GM20431 (cell line): ENCODE results near the gene NLRP6.

Source experiments
- in situ Hi-C: fragments of 300-500 bp; cut with MseI, MboI; formaldehyde crosslinking; loops from one replicate; pipeline ENCODE4 v1.15.0; 2020; ENCODE audit warnings: low sequenced_read_pairs; ENCODE audit not compliant: unreplicated experiment

The NLRP6 gene

DNA sequence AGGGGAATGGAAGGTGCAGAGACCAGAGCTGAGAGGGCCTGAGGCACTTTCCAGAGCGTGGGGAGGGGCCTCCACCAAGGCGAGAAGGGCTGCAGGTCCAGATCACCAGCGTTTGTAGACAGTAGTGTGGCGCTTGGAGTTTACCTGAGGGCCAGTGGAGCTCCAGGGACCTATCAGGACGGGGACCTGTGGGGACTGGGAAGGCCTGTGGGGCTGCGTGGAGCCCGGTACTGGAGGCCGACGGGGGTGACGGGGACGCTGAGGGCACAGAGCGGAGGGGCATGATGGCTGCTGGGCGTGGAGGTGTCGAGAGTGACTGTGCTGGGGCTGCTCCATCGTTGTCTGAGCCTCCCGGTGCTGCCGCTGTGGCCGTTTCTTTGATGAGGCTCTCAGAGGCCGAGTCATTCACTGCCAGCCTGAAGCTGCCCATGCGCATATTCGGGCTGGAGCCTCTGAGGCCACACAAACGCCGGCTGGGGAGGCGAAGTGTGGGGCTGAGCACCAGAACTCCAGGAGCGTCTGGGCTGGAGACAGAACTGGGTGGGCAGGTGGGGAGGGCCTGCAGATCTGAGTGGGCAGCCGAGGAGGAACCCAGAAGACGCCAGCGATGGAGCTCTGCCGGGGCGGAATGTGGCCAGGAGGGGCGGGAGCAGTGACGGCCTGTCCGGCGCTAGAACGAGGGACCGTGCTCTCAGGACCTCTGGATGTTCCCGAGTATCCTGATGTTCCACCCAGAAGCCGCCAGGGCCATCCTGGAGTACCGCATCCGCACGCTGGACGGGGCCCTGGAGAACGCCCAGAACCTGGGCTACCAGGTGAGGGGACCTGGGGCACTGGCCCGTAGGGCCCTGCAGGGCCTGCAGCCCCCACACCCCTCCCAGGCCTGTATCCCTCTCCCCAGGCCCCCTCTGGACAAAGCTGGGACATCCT is 13.3 kb downstream of the NLRP6 start:
- in situ Hi-C loops = no loop called here

DNA sequence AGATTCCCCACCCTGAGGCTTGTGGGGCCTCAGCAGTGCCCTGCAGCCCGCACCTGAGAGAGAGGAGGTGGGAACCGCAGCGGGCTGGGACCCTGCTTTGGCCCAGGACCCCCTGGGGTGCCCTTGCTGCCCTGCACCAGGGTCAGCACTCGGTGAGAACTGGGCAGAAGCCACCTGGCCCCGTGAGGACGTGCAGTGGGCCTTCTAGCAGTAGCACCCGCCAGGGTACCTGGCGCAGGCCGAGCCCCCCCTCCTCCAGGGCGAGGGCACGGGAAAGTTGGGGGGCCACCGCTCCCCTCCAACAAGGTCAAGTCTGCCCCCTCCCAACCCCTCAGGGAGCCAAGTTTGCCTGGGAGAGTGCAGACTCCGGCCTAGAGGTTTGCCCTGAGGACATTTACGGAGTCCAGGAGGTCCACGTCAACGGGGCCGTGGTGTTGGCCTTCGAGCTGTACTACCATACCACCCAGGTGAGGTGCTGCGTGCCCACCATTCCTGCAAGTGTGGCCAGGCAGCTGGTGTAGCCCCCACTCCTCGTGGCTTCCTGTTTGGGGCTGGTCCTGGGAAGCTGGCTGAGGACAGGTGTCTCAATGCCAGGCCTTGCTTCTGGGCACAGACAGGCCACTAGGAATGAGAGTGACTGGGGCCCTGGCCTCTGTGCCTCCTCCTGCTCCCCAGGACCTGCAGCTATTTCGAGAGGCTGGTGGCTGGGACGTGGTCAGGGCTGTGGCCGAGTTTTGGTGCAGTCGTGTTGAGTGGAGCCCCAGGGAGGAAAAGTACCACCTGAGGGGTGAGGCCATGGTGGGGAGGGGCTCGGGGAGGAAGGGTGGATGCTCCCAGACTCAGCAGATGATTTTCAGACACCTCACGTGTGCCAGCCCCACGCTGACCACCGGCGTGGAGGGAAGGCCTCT is 14.3 kb downstream of the NLRP6 start:
- in situ Hi-C loops = no loop called here

DNA sequence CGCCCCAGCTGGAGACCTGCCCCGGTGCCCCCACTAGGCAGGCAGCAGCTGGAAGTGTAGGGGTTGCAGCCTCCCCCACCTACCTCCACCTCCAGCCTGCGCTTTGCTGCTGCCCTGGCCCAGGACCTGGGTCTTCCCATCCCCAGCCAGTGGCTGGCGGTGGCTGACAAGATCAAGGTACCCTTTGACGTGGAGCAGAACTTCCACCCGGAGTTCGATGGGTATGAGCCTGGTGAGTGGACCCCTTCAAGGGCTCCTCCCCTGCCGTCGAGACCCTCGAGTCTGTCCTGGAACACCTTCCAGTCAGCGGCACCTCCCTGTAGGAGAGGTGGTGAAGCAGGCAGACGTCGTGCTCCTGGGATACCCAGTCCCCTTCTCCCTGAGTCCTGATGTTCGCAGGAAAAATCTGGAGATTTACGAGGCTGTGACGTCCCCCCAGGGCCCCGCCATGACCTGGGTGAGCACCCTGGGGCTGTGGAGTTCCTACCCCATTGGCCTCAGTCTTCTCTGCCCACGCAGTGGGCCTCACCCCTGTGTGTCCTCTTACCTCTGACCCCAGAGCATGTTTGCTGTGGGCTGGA is 15.2 kb downstream of the NLRP6 start:
- in situ Hi-C loops = no loop called here

GRCh38 chr11:293852-294661 is 15.8 kb downstream of the NLRP6 start:
- in situ Hi-C loops = no loop called here

- in situ Hi-C loops = no loop called here
These were observed 16.6 kb downstream of the NLRP6 start for GRCh38 chr11:294780-295179.

DNA sequence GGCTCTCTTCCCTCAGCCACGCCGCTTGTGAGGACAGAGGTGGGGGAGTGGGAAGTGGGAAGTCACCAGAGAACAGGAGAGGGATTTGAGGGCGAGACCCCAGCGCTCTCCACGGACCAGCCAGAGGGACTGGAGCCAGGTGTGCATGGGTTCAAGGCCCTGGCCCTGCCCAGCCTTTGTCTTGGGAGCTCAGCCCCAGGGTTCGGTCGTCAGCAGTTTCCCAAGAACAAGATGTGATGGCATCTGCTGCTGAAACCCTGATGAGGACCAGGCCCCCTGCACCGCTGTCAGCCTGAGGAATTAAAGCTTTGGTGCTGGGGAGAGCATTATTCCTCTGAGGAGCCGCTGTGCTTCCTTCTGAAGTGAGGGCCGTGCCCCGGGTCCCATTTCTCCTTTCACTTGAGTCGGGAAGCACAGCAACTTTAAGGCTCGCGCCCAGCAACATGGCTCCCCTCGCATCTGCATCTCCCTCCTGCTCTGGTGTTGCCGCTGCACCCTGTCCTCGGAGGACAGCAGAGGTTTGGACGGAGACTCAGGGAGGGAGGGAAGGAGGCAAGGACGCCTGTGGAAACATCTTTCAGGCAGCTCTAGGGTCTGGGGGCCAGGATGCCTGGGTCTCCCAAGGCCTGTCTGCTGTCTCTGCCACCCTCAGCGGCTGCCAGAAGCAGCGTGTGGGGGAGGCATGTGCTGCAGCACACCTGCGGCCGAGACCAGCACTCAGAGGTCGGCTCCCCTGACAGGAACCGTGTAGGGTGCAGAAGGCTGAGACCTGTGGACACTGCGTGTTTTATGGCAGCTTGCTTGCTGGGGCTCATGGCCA is 17.4 kb downstream of the NLRP6 start:
- in situ Hi-C loops = no loop called here

DNA sequence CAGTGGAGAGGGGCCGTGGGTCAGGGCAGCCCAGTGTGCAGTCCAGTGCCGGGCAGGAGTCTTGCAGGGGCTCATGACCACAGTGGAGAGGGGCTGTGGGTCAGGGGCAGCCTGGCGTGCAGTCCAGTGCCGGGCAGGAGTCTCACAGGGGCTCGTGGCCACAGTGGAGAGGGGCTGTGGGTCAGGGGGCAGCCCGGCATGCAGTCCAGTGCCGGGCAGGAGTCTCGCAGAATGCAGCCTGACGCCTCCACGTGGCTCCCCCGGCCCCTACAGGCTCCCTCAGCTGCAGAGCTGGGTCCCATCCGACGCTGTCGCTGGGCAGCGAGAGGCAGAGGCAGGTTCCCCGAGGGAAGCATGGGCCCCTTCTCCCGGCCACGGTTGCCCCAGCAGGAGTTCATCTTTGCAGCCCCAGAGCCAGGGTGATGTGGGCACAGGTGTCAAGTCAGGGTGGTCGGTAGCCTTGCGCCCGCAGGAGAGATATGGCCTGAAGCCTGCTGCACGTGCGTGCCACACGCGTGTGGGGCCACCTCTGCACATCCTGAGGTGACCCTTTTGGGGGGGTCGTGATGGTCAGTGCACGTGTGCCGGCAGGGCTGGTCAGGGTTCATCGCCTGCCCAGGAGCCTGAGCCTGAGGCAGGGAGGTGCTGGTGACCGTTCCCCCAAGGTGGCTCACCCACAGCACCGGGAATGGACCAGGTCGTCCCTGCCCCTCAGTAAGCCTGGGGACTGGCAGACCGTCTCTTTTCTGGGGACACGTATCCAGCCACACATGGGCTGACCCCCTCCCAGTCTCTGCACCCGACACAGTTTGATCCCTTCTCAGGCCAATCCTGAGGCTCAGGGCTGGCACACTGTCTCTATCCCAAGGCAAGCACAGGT is 18.2 kb downstream of the NLRP6 start:
- in situ Hi-C loops = no loop called here

GRCh38 chr11:297051-297585 is 18.9 kb downstream of the NLRP6 start:
- in situ Hi-C loops = no loop called here

DNA sequence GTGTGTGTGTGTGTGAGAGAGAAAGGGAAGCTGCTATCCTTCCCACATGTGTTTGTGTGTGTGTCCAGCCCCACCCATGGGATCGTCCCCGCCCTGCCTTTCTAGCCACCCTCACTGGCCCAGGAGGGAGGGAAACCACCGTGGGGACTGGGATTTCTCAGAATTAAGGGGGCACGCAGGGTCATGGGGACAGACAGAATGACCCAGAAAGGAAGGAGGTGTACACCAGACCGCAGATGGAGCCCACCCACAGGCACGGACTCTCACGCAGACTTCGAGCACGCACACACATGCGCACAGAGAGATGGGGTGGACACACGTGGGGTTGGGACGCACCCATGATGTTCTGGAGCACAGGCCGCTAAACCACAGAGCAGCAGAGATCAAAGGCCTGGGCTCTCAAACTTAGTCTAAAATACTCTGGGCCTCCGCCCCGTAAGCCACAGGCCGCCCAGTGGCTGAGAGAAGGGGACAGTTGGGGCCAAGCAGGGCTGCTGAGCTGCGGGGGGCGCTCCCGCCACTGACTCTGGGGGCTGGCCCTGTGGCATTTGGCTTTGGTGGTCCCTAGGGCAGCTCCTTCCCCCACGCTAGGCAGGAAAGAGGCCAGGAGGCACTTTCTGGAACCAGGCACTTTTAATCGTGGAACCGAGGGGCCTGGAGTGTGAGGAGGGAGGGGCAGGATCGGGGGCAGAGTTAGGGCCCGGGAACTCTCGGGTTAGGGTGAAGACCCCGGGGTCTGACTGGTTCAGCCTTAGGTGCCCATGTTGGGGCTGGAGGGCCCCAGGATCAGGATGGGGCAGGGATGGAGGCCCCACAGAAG is 19.6 kb downstream of the NLRP6 start:
- in situ Hi-C loops = no loop called here

GRCh38 chr11:298406-299065 is 20.3 kb downstream of the NLRP6 start:
- in situ Hi-C loops = no loop called here

GRCh38 chr11:299081-299891 is 21.1 kb downstream of the NLRP6 start, which contains the start of gene IFITM5:
IFITM5 (minus strand) TSS chr11:299526; CDS start chr11:299490, 36 bp downstream.
- in situ Hi-C loops = no loop called here

DNA sequence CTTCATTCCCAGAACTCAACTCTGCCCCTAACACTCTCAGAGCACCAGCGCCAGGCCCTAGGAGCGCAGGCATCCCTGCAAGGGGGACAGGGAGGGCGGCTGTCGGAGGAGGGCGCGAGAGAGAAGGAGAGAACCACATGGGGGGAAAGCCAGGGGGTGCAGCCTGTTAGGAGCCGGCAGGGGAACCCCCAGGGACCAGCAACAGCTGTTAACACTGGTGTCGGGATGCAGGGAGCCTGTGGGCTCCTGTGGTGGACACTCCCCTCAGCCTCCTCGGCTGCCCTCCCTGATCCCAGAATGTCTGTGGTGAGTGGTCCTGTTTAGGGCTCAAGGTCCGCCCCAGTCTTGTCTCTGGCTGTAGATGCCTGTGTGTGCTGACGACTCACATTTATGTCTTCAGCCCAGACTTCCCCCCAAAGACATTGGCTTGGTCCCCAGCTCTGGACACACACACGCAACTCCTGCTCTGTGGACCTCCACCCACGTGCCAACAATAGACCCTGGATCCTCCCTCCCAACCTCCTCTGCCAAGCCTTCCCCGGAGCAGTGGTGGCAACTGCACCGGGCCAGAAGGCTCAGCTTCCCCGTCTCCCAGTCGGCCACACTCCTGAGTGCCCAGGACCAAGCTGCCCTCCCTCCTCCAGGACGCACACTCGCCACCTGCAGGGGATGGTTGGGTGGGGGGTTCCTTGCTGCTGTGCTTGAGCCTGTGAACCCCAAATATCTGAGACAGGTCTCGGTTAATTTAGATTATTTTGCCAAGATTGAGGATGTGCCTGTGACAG is 21.9 kb downstream of the NLRP6 start:
- in situ Hi-C loops = no loop called here

DNA sequence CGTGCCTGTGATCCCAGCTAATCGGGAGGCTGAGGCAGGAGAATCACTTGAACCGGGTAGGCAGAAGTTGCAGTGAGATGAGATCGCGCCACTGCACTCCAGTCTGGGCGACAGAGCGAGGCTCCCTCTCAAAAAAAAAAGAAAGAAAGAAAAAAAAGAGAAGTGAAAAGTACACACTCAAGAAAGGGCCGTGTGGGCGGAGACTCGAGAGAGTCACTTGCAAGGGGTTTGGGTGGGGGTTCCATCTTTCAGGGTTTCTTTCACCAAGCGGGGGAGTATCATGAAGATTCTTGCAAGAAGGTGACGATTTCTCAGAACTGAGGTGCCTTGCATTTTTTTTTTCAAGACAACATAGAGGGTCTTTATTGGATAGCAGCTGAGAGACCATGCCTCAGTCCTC is 25.2 kb downstream of the NLRP6 start:
- in situ Hi-C loops = no loop called here

DNA sequence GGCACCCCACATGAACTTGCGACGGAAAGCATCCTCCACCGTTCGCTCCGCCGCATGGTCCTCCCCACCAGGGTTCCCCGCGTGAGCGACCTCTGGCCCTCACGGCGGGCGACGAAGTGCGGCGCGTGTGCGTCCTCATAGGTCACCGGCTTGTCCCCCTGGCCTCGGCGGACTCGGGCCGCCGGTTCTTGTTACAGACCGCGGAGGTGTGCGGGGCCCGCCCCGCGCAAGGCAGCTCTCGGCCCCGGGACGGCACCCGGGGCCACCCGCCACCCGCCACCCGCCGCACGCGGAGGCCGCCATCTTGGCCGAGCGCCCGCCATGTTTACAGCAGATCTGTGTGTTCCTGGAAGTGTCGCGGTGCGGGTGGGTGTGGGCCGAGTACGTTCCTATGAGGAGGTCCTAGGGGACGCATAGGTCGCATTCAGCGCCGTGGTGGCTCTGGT is 25.9 kb downstream of the NLRP6 start:
- in situ Hi-C loops = no loop called here
